BLaER1 treated with 17β-estradiol and CSF1 and Interleukin-3, amounts not matched to agents 10 nM and 100 nM (cell line): ENCODE measurements around the gene IGLL5.

Experiments used
- H3K27ac ChIP-seq, 11 experiments: shearing (Covaris generic); formaldehyde crosslinking; 2 replicates each; pipeline ENCODE4 v1.8.1; 2022
- H3K27me3 ChIP-seq, 11 experiments: shearing (Covaris generic); formaldehyde crosslinking; 2 replicates each; pipeline ENCODE4 v1.8.1; 2022
- H3K36me3 ChIP-seq, 11 experiments: shearing (Covaris generic); formaldehyde crosslinking; 2 replicates each; pipeline ENCODE4 v1.8.1; 2022
- H3K4me1 ChIP-seq, 10 experiments: shearing (Covaris generic); formaldehyde crosslinking; 2 replicates each; pipeline ENCODE4 v1.8.1; 2022
- H3K4me2 ChIP-seq, 11 experiments: shearing (Covaris generic); formaldehyde crosslinking; 2 replicates each; pipeline ENCODE4 v1.8.1; 2022
- H3K4me3 ChIP-seq, 10 experiments: shearing (Covaris generic); formaldehyde crosslinking; 2 replicates each; pipeline ENCODE4 v1.8.1; 2022
- H3K9ac ChIP-seq, 11 experiments: shearing (Covaris generic); formaldehyde crosslinking; 2 replicates each; pipeline ENCODE4 v1.8.1; 2022
- H3K9me3 ChIP-seq, 11 experiments: shearing (Covaris generic); formaldehyde crosslinking; replicated peaks in 1 of 11; 2 replicates each; pipeline ENCODE4 v1.8.1; 2022
- H4K20me1 ChIP-seq, 11 experiments: shearing (Covaris generic); formaldehyde crosslinking; 2 replicates each; pipeline ENCODE4 v1.8.1; 2022
- Cebpa-rat ChIP-seq, 11 experiments: shearing (Covaris generic); IDR thresholded peaks; 2 replicates each; pipeline ENCODE4 v1.8.1; 2022

The IGLL5 gene

GRCh38 chr22:22906907-22907550 is 19.4 kb downstream of the IGLL5 start:
- no peaks in the 10 kb centered on the region for H3K27me3 ChIP-seq
- no peak overlapping the region for H3K4me3 ChIP-seq
- H3K9ac ChIP-seq, result no peak overlapping the region
- peaks cover 0 to 1% (median 0%) of the 10 kb centered on the region in 11 experiments; a peak in 1 of 22 replicates for H3K36me3 ChIP-seq
- peaks cover 53 to 84% (median 69%) of the 10 kb centered on the region in 10 experiments for H3K4me1 ChIP-seq
- H3K27ac ChIP-seq, result peak overlapping the region in 1 of 11 experiments; percentile 34; a peak in 1 of 22 replicates
- TF ChIP-seq Cebpa-rat (IDR thresholded peaks at IDR 0.05), result no peak
- H3K4me2 ChIP-seq, result 0 out of 22 replicates have a peak overlapping the region, but pooled peaks of 1 of the 11 experiments have one; percentile 2
- peaks cover 0 to 19% (median 0%) of the 10 kb centered on the region in 11 experiments; a peak in 4 of 22 replicates for H4K20me1 ChIP-seq
- H3K9me3 ChIP-seq, result no peaks in the 10 kb centered on the region

GRCh38 chr22:22907551-22908494 is 20.2 kb downstream of the IGLL5 start:
- Histone ChIP-seq H3K4me3 (no peak overlapping the region), H3K4me1 (peaks cover 45 to 81% (median 65%) of the 10 kb centered on the region in 10 experiments), H3K9me3 (no peaks in the 10 kb centered on the region), H3K27me3 (no peaks in the 10 kb centered on the region), H4K20me1 (peaks cover 0 to 11% (median 0%) of the 10 kb centered on the region in 11 experiments; a peak in 4 of 22 replicates), H3K36me3 (no peaks in the 10 kb centered on the region), H3K27ac (peak overlapping the region in 1 of 11 experiments; percentile 31; a peak in 3 of 22 replicates), H3K9ac (no peak overlapping the region), H3K4me2 (peak overlapping the region in 3 of 11 experiments; percentile 2 to 19 (median 5); a peak in 2 of 22 replicates)
- TF ChIP-seq Cebpa-rat (IDR thresholded peaks at IDR 0.05), result no peak

GRCh38 chr22:22908495-22908861 is 20.9 kb downstream of the IGLL5 start:
- Histone ChIP-seq H3K4me1 (peaks cover 40 to 81% (median 65%) of the 10 kb centered on the region in 10 experiments), H4K20me1 (peaks cover 0 to 5% (median 0%) of the 10 kb centered on the region in 11 experiments; a peak in 4 of 22 replicates), H3K27me3 (no peaks in the 10 kb centered on the region), H3K9me3 (no peaks in the 10 kb centered on the region), H3K27ac (peak overlapping the region in 1 of 11 experiments; percentile 31; a peak in 2 of 22 replicates), H3K36me3 (no peaks in the 10 kb centered on the region), H3K4me3 (no peak overlapping the region), H3K9ac (no peak overlapping the region), H3K4me2 (peak overlapping the region in 3 of 11 experiments; percentile 2 to 19 (median 5); a peak in 2 of 22 replicates)
- TF ChIP-seq Cebpa-rat (IDR thresholded peaks at IDR 0.05), result no peak

GRCh38 chr22:22908941-22909604 is 21.5 kb downstream of the IGLL5 start:
- Histone ChIP-seq H3K27me3 (no peaks in the 10 kb centered on the region), H3K9ac (no peak overlapping the region), H3K4me1 (peaks cover 40 to 81% (median 65%) of the 10 kb centered on the region in 10 experiments), H3K4me3 (no peak overlapping the region), H3K36me3 (no peaks in the 10 kb centered on the region), H3K9me3 (no peaks in the 10 kb centered on the region), H3K4me2 (peak overlapping the region; percentile 70 to 94 (median 80)), H4K20me1 (no peaks in the 10 kb centered on the region), H3K27ac (peak overlapping the region in 3 of 11 experiments; percentile 30 to 63 (median 49); a peak in 4 of 22 replicates)
- TF ChIP-seq Cebpa-rat (IDR thresholded peaks at IDR 0.05), result no peak

GRCh38 chr22:22909605-22910271 is 22.1 kb downstream of the IGLL5 start:
- Histone ChIP-seq H3K4me1 (peaks cover 40 to 81% (median 65%) of the 10 kb centered on the region in 10 experiments), H3K36me3 (no peaks in the 10 kb centered on the region), H3K4me3 (no peak overlapping the region; a peak in 1 of 20 replicates), H3K9ac (no peak overlapping the region; a peak in 2 of 22 replicates), H3K27me3 (no peaks in the 10 kb centered on the region), H3K4me2 (peak overlapping the region; percentile 70 to 94 (median 80)), H3K27ac (peak overlapping the region in 7 of 11 experiments; percentile 1 to 63 (median 42); a peak in 13 of 22 replicates), H3K9me3 (no peaks in the 10 kb centered on the region), H4K20me1 (no peaks in the 10 kb centered on the region)
- TF ChIP-seq Cebpa-rat (IDR thresholded peaks at IDR 0.05), result no peak

- H3K4me2 ChIP-seq, result peak overlapping the region; percentile 70 to 94 (median 80)
- no peaks in the 10 kb centered on the region for H3K36me3 ChIP-seq
- no peak overlapping the region; a peak in 1 of 20 replicates for H3K4me3 ChIP-seq
- H3K9ac ChIP-seq, result peak overlapping the region in 1 of 11 experiments; percentile 13; a peak in 1 of 22 replicates
- H3K27ac ChIP-seq, result peak overlapping the region in 9 of 11 experiments; percentile 1 to 63 (median 34); a peak in 12 of 22 replicates
- H4K20me1 ChIP-seq, result no peaks in the 10 kb centered on the region
- no peaks in the 10 kb centered on the region for H3K27me3 ChIP-seq
- H3K4me1 ChIP-seq, result peaks cover 45 to 84% (median 67%) of the 10 kb centered on the region in 10 experiments
- no peak for TF ChIP-seq Cebpa-rat (IDR thresholded peaks at IDR 0.05)
- no peaks in the 10 kb centered on the region for H3K9me3 ChIP-seq
Measured at GRCh38 chr22:22910272-22911240, 22.9 kb downstream of the IGLL5 start.

GRCh38 chr22:22911327-22912134 is 23.9 kb downstream of the IGLL5 start:
- Histone ChIP-seq H3K36me3 (no peaks in the 10 kb centered on the region), H3K4me2 (peak overlapping the region; percentile 70 to 94 (median 80)), H3K4me1 (peaks cover 45 to 93% (median 75%) of the 10 kb centered on the region in 10 experiments), H3K9me3 (no peaks in the 10 kb centered on the region), H4K20me1 (no peaks in the 10 kb centered on the region), H3K4me3 (no peak overlapping the region), H3K27ac (peak overlapping the region in 1 of 11 experiments; percentile 63; a peak in 2 of 22 replicates), H3K27me3 (no peaks in the 10 kb centered on the region), H3K9ac (no peak overlapping the region)
- TF ChIP-seq Cebpa-rat (IDR thresholded peaks at IDR 0.05), result no peak
